WERI-Rb-1 (cell line): Measurements from ENCODE around the gene NPY1R.
A peak's percentile ranks its signal among the peaks of the same experiment; 100 is the strongest.

Experiments
- DNase-seq: peaks from one replicate; pipeline ENCODE4 v3.0.0-alpha.2; 2020
- H3K27ac ChIP-seq: fragments of 250-450 bp; sonication (Bioruptor Pico); 2 replicates; pipeline ENCODE4 v1.5.1; 2020; ENCODE audit warnings: mild to moderate bottlenecking, moderate library complexity
- H3K27me3 ChIP-seq: fragments of 250-450 bp; sonication (Bioruptor Pico); 2 replicates; pipeline ENCODE4 v1.5.1; 2021; ENCODE audit warnings: mild to moderate bottlenecking, low read depth, moderate library complexity; ENCODE audit not compliant: insufficient read depth, severe bottlenecking
- H3K36me3 ChIP-seq: fragments of 250-450 bp; sonication (Bioruptor Pico); 2 replicates; pipeline ENCODE4 v1.5.1; 2020; ENCODE audit warnings: mild to moderate bottlenecking, moderate library complexity
- H3K4me3 ChIP-seq: 2 replicates; pipeline ENCODE4 v1.5.1; 2011; ENCODE audit warnings: low read depth, mild to moderate bottlenecking, control low read depth, low read length
- H3K9me3 ChIP-seq: fragments of 250-450 bp; sonication (Bioruptor Pico); 2 replicates; pipeline ENCODE4 v1.5.1; 2021; ENCODE audit warnings: mild to moderate bottlenecking, moderate library complexity; ENCODE audit not compliant: severe bottlenecking
- CTCF ChIP-seq: IDR thresholded peaks from 2 replicates; pipeline ENCODE4 v1.5.1; 2011; ENCODE audit warnings: low read depth, mild to moderate bottlenecking, control low read depth, inconsistent platforms, low read length

The NPY1R gene

GRCh38 chr4:163303069-163303468, 29.3 kb downstream of the NPY1R start:
- H3K9me3 ChIP-seq: no peaks in the 10 kb centered on the region
- H3K27ac ChIP-seq: no peak overlapping the region

GRCh38 chr4:163300445-163300844, 32.0 kb downstream of the NPY1R start:
- no peaks in the 10 kb centered on the region for H3K27me3 ChIP-seq
- no peaks in the 10 kb centered on the region for H3K9me3 ChIP-seq
- H3K27ac ChIP-seq: peak overlapping the region; percentile 27
- no peaks in the 10 kb centered on the region for H3K36me3 ChIP-seq
- H3K4me3 ChIP-seq: no peak overlapping the region
- no peak for TF ChIP-seq CTCF
- DNase-seq: peak; percentile 60

More at GRCh38 chr4:163303069-163303468, 29.3 kb downstream of the NPY1R start:
- no peak for TF ChIP-seq CTCF
- Histone ChIP-seq H3K27me3 (no peaks in the 10 kb centered on the region), H3K36me3 (no peaks in the 10 kb centered on the region), H3K4me3 (no peak overlapping the region)
- no peak for DNase-seq

- no peak overlapping the region for H3K4me3 ChIP-seq
- TF ChIP-seq CTCF: no peak
- H3K27me3 ChIP-seq: no peaks in the 10 kb centered on the region
- H3K9me3 ChIP-seq: no peaks in the 10 kb centered on the region
- peak; percentile 62 for DNase-seq
- H3K27ac ChIP-seq: no peak overlapping the region
- H3K36me3 ChIP-seq: no peaks in the 10 kb centered on the region
These were observed 37.3 kb downstream of the NPY1R start for GRCh38 chr4:163295138-163295537.

- Histone ChIP-seq H3K27ac (no peak overlapping the region), H3K9me3 (no peaks in the 10 kb centered on the region), H3K27me3 (no peaks in the 10 kb centered on the region), H3K36me3 (no peaks in the 10 kb centered on the region), H3K4me3 (no peak overlapping the region)
- no peak for DNase-seq
- no peak for TF ChIP-seq CTCF
These were observed 48.1 kb downstream of the NPY1R start for GRCh38 chr4:163284304-163284703.

GRCh38 chr4:163280703-163281519, 51.5 kb downstream of the NPY1R start:
- no peaks in the 10 kb centered on the region for H3K9me3 ChIP-seq
- H3K36me3 ChIP-seq: no peaks in the 10 kb centered on the region
- H3K27ac ChIP-seq: no peak overlapping the region
- H3K27me3 ChIP-seq: no peaks in the 10 kb centered on the region
- no peak overlapping the region for H3K4me3 ChIP-seq
- TF ChIP-seq CTCF: no peak
- no peak for DNase-seq

GRCh38 chr4:163279713-163280112, 52.7 kb downstream of the NPY1R start:
- no peak for TF ChIP-seq CTCF
- H3K27me3 ChIP-seq: no peaks in the 10 kb centered on the region
- H3K36me3 ChIP-seq: no peaks in the 10 kb centered on the region
- no peak overlapping the region for H3K4me3 ChIP-seq
- DNase-seq: no peak
- H3K9me3 ChIP-seq: no peaks in the 10 kb centered on the region
- H3K27ac ChIP-seq: no peak overlapping the region
